Measurements from ENCODE around the gene CDH2. TPM values are rescaled to one million over a fixed set of nuclear protein-coding genes. Genes with fewer than 3 reads are reported as not detected.

CDH2 gene
- total and polyA plus RNA-seq, 4 donors, result 0.14 to 5.0 (median 0.87) TPM

DNA sequence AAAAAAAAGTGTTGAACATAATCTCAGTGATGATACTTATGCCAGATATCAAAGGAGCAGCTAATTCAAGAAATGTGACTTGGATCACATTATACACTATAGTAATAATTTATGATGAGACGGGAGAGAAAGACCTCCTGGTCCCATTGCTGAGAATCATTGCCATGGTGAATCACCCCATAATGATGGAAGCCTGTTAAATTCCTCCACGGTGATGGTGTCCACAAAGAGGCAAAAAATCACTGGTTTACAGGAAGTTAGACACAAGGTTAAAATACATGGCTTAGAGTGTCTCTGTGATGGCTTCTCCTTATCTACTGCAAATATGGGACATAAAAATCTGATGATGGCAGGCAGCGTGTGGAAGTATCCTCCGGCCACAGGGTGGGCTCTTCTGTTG is 210.0 kb downstream of the CDH2 start:
- Histone ChIP-seq H3K27me3 (ENCODE audit: control insufficient read depth in 3 of 3, insufficient read depth in 3 of 3, low read length in 2 of 3) (no peaks in the 10 kb centered on the region), H3K4me3 (no peak overlapping the region), H3K9ac (ENCODE audit: insufficient read depth in 1 of 2, low read length in 2 of 2) (no peak overlapping the region), H3K36me3 (ENCODE audit: control insufficient read depth in 4 of 4, insufficient read depth in 4 of 4, low read length in 4 of 4) (peaks cover 0 to 7% (median 0%) of the 10 kb centered on the region in 4 donors), H3K4me1 (ENCODE audit: control insufficient read depth in 5 of 5, insufficient read depth in 5 of 5, low read length in 5 of 5) (peaks cover 0 to 12% (median 3%) of the 10 kb centered on the region in 5 donors), H3K27ac (ENCODE audit: low read depth in 1 of 2, low read length in 1 of 2) (no peak overlapping the region), H3K9me3 (ENCODE audit: control insufficient read depth in 4 of 4, insufficient read depth in 3 of 4, low read length in 3 of 4) (no peaks in the 10 kb centered on the region)
- ATAC-seq (ENCODE audit: insufficient read depth, low FRiP score) (no peak), DNase-seq (no peak)
- WGBS, 2 donors, result 89 to 90% methylated on average over 4 of the region's 4 CpGs
- no peak for TF ChIP-seq CTCF (IDR thresholded peaks at IDR 0.05; ENCODE audit: control extremely low read depth, extremely low read depth)

DNA sequence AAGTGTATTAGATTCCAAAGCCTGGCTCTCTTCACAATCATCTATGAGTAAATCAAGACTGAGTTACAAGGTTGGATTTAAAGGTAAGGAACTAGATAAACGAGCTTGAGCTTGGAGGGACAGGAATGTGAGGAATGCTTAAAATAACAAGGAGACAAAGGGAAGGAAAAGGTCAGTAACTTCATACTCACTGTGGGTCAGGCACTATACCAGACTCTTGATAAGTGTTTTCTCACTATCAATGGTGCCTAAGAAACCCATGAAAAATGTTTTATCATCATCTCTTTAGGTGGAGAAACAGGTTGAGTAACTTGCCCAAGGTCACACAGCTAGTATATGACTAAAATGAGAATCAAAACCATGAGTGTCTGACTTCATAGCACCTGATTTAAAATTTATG is 212.1 kb downstream of the CDH2 start:
- Histone ChIP-seq H3K36me3 (ENCODE audit: control insufficient read depth in 4 of 4, insufficient read depth in 4 of 4, low read length in 4 of 4) (peaks cover 0 to 7% (median 0%) of the 10 kb centered on the region in 4 donors), H3K27ac (ENCODE audit: low read depth in 1 of 2, low read length in 1 of 2) (no peak overlapping the region), H3K27me3 (ENCODE audit: control insufficient read depth in 3 of 3, insufficient read depth in 3 of 3, low read length in 2 of 3) (no peaks in the 10 kb centered on the region), H3K4me3 (no peak overlapping the region), H3K4me1 (ENCODE audit: control insufficient read depth in 5 of 5, insufficient read depth in 5 of 5, low read length in 5 of 5) (peaks cover 0 to 12% (median 3%) of the 10 kb centered on the region in 5 donors), H3K9ac (ENCODE audit: insufficient read depth in 1 of 2, low read length in 2 of 2) (no peak overlapping the region), H3K9me3 (ENCODE audit: control insufficient read depth in 4 of 4, insufficient read depth in 3 of 4, low read length in 3 of 4) (peaks cover 0 to 3% (median 0%) of the 10 kb centered on the region in 4 donors)
- DNase-seq (no peak), ATAC-seq (ENCODE audit: insufficient read depth, low FRiP score) (no peak)
- no peak for TF ChIP-seq CTCF (IDR thresholded peaks at IDR 0.05; ENCODE audit: control extremely low read depth, extremely low read depth)
- WGBS, 2 donors, result 27 to 50% methylated on average over 1 of the region's 1 CpG

- TF ChIP-seq CTCF (IDR thresholded peaks at IDR 0.05; ENCODE audit: control extremely low read depth, extremely low read depth), result no peak
- H3K4me1 ChIP-seq (ENCODE audit: control insufficient read depth in 5 of 5, insufficient read depth in 5 of 5, low read length in 5 of 5), result peaks cover 0 to 6% (median 0%) of the 10 kb centered on the region in 5 donors
- H3K4me3 ChIP-seq, result no peak overlapping the region
- H3K9me3 ChIP-seq (ENCODE audit: control insufficient read depth in 4 of 4, insufficient read depth in 3 of 4, low read length in 3 of 4), result peaks cover 0 to 3% (median 0%) of the 10 kb centered on the region in 4 donors
- H3K27me3 ChIP-seq (ENCODE audit: control insufficient read depth in 3 of 3, insufficient read depth in 3 of 3, low read length in 2 of 3), result no peaks in the 10 kb centered on the region
- H3K9ac ChIP-seq (ENCODE audit: insufficient read depth in 1 of 2, low read length in 2 of 2), result no peak overlapping the region
- no peak for ATAC-seq (ENCODE audit: insufficient read depth, low FRiP score)
- H3K36me3 ChIP-seq (ENCODE audit: control insufficient read depth in 4 of 4, insufficient read depth in 4 of 4, low read length in 4 of 4), result peaks cover 0 to 3% (median 0%) of the 10 kb centered on the region in 4 donors
- H3K27ac ChIP-seq (ENCODE audit: low read depth in 1 of 2, low read length in 1 of 2), result no peak overlapping the region
- no peak for DNase-seq
Measured at GRCh38 chr18:27959101-27959500, 217.8 kb downstream of the CDH2 start.
